ENCODE data around the gene PLCG1. TPM values are rescaled to one million over a fixed set of nuclear protein-coding genes. Genes with fewer than 3 reads are reported as not detected.

PLCG1 gene
- total and polyA plus RNA-seq, 2 donors from 2014 or later = 12.5 to 117 TPM

DNA sequence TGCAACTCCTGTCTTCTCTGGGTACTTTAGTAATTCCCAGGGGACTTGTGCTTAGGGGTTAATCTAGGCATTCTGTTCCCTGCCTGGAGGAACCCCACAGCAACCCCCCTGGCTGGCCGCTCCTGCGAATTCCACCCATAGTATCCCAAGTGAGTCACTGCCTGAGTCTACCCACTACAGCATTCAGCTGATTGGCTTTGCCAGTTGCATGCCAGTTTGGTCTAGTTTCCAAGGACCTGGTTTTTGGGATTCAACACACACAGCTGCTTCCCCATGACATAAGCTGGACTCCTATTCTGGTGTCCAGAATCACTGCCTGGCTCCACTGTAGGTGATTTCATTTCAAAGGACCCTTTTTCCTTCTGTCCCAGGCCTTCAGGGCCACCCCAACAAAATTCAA is 40.3 kb downstream of the PLCG1 start:
- H3K36me3 ChIP-seq (ENCODE audit: control insufficient read depth in 2 of 3, insufficient read depth in 3 of 3, low read length in 3 of 3) = peaks cover 5 to 22% (median 16%) of the 10 kb centered on the region in 3 donors
- TF ChIP-seq, protein P1, sequence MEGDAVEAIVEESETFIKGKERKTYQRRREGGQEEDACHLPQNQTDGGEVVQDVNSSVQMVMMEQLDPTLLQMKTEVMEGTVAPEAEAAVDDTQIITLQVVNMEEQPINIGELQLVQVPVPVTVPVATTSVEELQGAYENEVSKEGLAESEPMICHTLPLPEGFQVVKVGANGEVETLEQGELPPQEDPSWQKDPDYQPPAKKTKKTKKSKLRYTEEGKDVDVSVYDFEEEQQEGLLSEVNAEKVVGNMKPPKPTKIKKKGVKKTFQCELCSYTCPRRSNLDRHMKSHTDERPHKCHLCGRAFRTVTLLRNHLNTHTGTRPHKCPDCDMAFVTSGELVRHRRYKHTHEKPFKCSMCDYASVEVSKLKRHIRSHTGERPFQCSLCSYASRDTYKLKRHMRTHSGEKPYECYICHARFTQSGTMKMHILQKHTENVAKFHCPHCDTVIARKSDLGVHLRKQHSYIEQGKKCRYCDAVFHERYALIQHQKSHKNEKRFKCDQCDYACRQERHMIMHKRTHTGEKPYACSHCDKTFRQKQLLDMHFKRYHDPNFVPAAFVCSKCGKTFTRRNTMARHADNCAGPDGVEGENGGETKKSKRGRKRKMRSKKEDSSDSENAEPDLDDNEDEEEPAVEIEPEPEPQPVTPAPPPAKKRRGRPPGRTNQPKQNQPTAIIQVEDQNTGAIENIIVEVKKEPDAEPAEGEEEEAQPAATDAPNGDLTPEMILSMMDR (IDR thresholded peaks at IDR 0.05; ENCODE audit: borderline replicate concordance, extremely low read depth, insufficient read depth) = no peak
- H3K27ac ChIP-seq (ENCODE audit: low read depth in 2 of 2, low read length in 2 of 2) = no peak overlapping the region
- H3K9me3 ChIP-seq (ENCODE audit: control insufficient read depth in 2 of 3, insufficient read depth in 1 of 3, low read length in 3 of 3) = no peaks in the 10 kb centered on the region
- DNase-seq = peak in 1 of 5 donors; percentile 85
- H3K27me3 ChIP-seq (ENCODE audit: control insufficient read depth, insufficient read depth, low read length) = no peaks in the 10 kb centered on the region
- no peak for FAIRE-seq
- H3K9ac ChIP-seq (ENCODE audit: low read length in 3 of 3) = no peak overlapping the region
- H3K4me1 ChIP-seq (ENCODE audit: control insufficient read depth in 2 of 3, insufficient read depth in 2 of 3, low read depth in 1 of 3, low read length in 3 of 3) = peaks cover 0 to 5% (median 0%) of the 10 kb centered on the region in 3 donors
- no peak overlapping the region for H3K4me3 ChIP-seq (ENCODE audit: low read length in 3 of 3)
- intact Hi-C loops (cut with DNase I) = loop anchor here (10.0 kb wide), 1 partner anchor 57 kb away; no protein-coding TSS in a partner anchor

DNA sequence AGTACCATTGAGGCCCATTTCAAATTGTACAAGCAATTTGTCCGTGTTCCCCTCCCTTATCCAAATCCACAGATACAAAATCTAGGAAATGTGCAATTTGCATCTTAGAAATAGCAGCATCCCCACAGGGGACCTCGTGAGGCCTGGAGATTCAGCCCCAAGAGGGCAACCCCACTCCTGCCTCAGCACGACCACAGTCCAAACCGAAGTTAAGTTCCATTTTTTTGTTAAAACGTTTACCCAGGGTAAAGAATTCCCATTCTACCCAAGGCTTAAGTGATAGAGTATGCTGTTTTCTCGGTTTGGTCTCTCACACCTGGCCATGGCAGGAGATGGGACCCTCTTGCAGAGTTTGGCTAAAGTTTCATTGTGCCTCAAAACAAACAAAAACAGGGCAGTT is 41.2 kb downstream of the PLCG1 start:
- Histone ChIP-seq H3K9me3 (ENCODE audit: control insufficient read depth in 2 of 3, insufficient read depth in 1 of 3, low read length in 3 of 3) (no peaks in the 10 kb centered on the region), H3K27me3 (ENCODE audit: control insufficient read depth, insufficient read depth, low read length) (no peaks in the 10 kb centered on the region), H3K27ac (ENCODE audit: low read depth in 2 of 2, low read length in 2 of 2) (no peak overlapping the region), H3K9ac (ENCODE audit: low read length in 3 of 3) (no peak overlapping the region), H3K4me3 (ENCODE audit: low read length in 3 of 3) (no peak overlapping the region), H3K36me3 (ENCODE audit: control insufficient read depth in 2 of 3, insufficient read depth in 3 of 3, low read length in 3 of 3) (peaks cover 4 to 20% (median 13%) of the 10 kb centered on the region in 3 donors), H3K4me1 (ENCODE audit: control insufficient read depth in 2 of 3, insufficient read depth in 2 of 3, low read depth in 1 of 3, low read length in 3 of 3) (peaks cover 0 to 4% (median 0%) of the 10 kb centered on the region in 3 donors)
- DNase-seq (peak in 1 of 5 donors; percentile 6), FAIRE-seq (no peak)
- TF ChIP-seq, protein P1 (IDR thresholded peaks at IDR 0.05; ENCODE audit: borderline replicate concordance, extremely low read depth, insufficient read depth) = no peak
- intact Hi-C loops (cut with DNase I) = loop anchor here (10.0 kb wide), 1 partner anchor 56 kb away; no protein-coding TSS in a partner anchor

DNA sequence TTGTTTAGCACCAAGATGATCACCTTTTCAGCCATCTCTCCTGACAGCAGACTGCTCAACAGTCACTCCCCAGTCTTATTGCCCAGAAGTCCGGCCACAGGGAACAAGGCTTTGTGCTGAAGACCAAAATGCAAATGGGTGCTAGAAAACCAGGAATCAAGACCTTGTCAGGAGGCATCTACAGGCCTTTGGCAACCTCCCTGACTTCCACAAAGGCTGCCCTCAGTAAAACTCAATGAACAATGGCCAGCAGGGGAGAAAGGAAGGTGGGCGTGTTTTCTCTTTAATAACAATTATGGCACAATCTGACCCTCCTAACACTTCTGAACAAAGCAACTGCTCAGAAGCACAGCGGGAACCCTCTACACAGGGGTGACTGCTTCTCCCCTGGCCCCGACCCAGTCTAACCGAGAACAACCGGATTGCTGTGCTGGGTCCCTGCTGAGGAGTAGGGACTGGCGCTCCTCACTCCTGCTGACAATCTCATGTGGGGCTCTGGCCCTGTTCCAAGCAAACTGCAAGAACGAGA is 41.6 kb downstream of the PLCG1 start:
- peaks cover 0 to 4% (median 0%) of the 10 kb centered on the region in 3 donors for H3K4me1 ChIP-seq (ENCODE audit: control insufficient read depth in 2 of 3, insufficient read depth in 2 of 3, low read depth in 1 of 3, low read length in 3 of 3)
- no peak overlapping the region for H3K27ac ChIP-seq (ENCODE audit: low read depth in 2 of 2, low read length in 2 of 2)
- TF ChIP-seq, protein P1 (IDR thresholded peaks at IDR 0.05; ENCODE audit: borderline replicate concordance, extremely low read depth, insufficient read depth) = no peak
- peak in 2 of 5 donors; percentile 5 to 28 for DNase-seq
- no peak overlapping the region for H3K4me3 ChIP-seq (ENCODE audit: low read length in 3 of 3)
- peaks cover 3 to 20% (median 8%) of the 10 kb centered on the region in 3 donors for H3K36me3 ChIP-seq (ENCODE audit: control insufficient read depth in 2 of 3, insufficient read depth in 3 of 3, low read length in 3 of 3)
- FAIRE-seq = no peak
- intact Hi-C loops (cut with DNase I) = loop anchor here (10.0 kb wide), 1 partner anchor 56 kb away; no protein-coding TSS in a partner anchor
- no peaks in the 10 kb centered on the region for H3K9me3 ChIP-seq (ENCODE audit: control insufficient read depth in 2 of 3, insufficient read depth in 1 of 3, low read length in 3 of 3)
- no peak overlapping the region for H3K9ac ChIP-seq (ENCODE audit: low read length in 3 of 3)
- no peaks in the 10 kb centered on the region for H3K27me3 ChIP-seq (ENCODE audit: control insufficient read depth, insufficient read depth, low read length)
